Endodermal cell (in vitro differentiated cells): ENCODE results near the gene LDLRAD4. TPM values are rescaled to one million over a fixed set of nuclear protein-coding genes. Genes with fewer than 3 reads are reported as not detected.
"Not testable (repeated sequence)": the region's sequence is repeated elsewhere in the genome, so short reads cannot be mapped to it uniquely, and the experiment has no call there.

ENCODE experiments used
- DNase-seq: peaks from one replicate; pipeline ENCODE4 v3.0.0-alpha.2; 2017
- H3K27ac ChIP-seq: 2 replicates; pipeline ENCODE4 v1.5.1; 2013; ENCODE audit warnings: mild to moderate bottlenecking, low read depth, low read length, moderate library complexity
- H3K27me3 ChIP-seq: 2 replicates; pipeline ENCODE4 v1.6.1; 2013; ENCODE audit warnings: mild to moderate bottlenecking, low read length, moderate library complexity; ENCODE audit not compliant: insufficient read depth, control insufficient read depth, poor library complexity, severe bottlenecking
- H3K36me3 ChIP-seq: 2 replicates; pipeline ENCODE4 v1.7.0; 2013; ENCODE audit warnings: mild to moderate bottlenecking, low read length, moderate library complexity; ENCODE audit not compliant: control insufficient read depth, insufficient read depth
- H3K4me1 ChIP-seq: one replicate; pipeline ENCODE4 v1.7.0; 2013; ENCODE audit warnings: low read length; ENCODE audit not compliant: control insufficient read depth, insufficient read depth
- H3K4me3 ChIP-seq: 2 replicates; pipeline ENCODE4 v1.5.1; 2013; ENCODE audit warnings: mild to moderate bottlenecking, low read length, moderate library complexity
- H3K9ac ChIP-seq: 2 replicates; pipeline ENCODE4 v1.6.1; 2013; ENCODE audit warnings: mild to moderate bottlenecking, low read length, moderate library complexity; ENCODE audit not compliant: poor library complexity, severe bottlenecking; ENCODE audit errors: extremely low read depth
- H3K9me3 ChIP-seq: 2 replicates; pipeline ENCODE4 v1.6.1; 2013; ENCODE audit warnings: mild to moderate bottlenecking, low read length, moderate library complexity; ENCODE audit not compliant: control insufficient read depth
- H3K27ac Mint-ChIP-seq: 2 replicates; pipeline ENCODE4 v1.8.0; 2020; ENCODE audit warnings: mixed read lengths
- H3K27me3 Mint-ChIP-seq: 2 replicates; pipeline ENCODE4 v1.8.0; 2021; ENCODE audit warnings: mild to moderate bottlenecking, mixed read lengths; ENCODE audit not compliant: insufficient read depth
- H3K36me3 Mint-ChIP-seq: 2 replicates; pipeline ENCODE4 v1.8.0; 2020; ENCODE audit warnings: low read depth, mixed read lengths
- H3K4me1 Mint-ChIP-seq: 2 replicates; pipeline ENCODE4 v1.8.0; 2020; ENCODE audit warnings: mixed read lengths
- H3K4me3 Mint-ChIP-seq: 2 replicates; pipeline ENCODE4 v1.8.0; 2020; ENCODE audit warnings: mild to moderate bottlenecking, moderate library complexity, mixed read lengths
- H3K9me3 Mint-ChIP-seq: 2 replicates; pipeline ENCODE4 v1.8.0; 2020; ENCODE audit warnings: mild to moderate bottlenecking, mixed read lengths
- WGBS, 2 experiments: methylation state at CpG; one replicate each; pipeline versions ENCODE4 v1.1.5 to v1.1.7; 2013; ENCODE audit warnings: missing lambda C conversion rate in 2 of 2, mixed read lengths in 1 of 2; ENCODE audit not compliant: insufficient coverage in 1 of 2, insufficient read length in 1 of 2; 5-methylcytosine and 5-hydroxymethylcytosine counted together
- total RNA-seq, 2 donors: library from RNA; stranded (reverse); fragmentation: NEBNext Ultra II Directional in 1 of 2; extraction: Animal tissue kit (Norgen Biotek cat#: 25700) in 1 of 2; gene quantifications; 2 replicates in 1 of 2; 3 replicates in 1 of 2; pipeline ENCODE4 v1.2.1, GENCODE V29; 2021
- TF ChIP-seq, protein P1 (sequence below): fragments of 200-600 bp; sonication (generic); conservative IDR thresholded peaks from 2 replicates; pipeline ENCODE4 v1.5.0; 2021; ENCODE audit warnings: antibody characterized with exemption, mild to moderate bottlenecking

The LDLRAD4 gene
- total RNA-seq, 2 donors from 2014 or later, result 14.9 to 15.1 TPM

DNA sequence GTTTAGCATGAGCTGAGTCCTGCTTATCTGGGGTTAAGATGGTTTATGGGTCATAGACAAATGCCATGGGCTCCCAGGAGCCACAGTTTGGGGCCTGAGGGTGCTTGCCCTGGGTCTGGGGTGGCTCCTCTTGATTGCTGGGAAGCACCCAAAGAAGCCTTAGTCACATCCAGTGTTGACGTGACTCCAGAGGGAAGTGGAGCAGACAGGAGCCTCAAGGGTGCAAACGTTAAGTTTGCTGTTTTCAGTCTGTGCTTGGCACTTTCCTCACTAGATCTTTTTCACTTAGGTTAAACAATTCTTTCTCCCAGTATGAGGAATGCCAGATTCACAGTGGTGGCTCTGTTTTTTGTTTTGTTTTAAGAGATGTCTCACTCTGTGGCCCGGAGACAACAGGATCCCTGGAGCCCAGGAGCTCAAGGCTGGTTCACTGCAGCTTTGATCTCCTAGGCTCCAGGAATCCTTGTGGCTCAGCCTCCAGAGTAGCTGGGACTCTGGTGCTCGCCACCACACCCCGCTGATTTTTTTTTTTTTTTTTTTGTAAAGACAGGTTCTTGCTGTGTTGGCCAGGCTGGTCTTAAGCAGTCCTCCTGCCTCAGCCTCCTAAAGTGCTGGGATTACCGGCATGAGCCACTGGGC, 256.5 kb downstream of the LDLRAD4 start:
- no peak overlapping the region for H3K9ac ChIP-seq
- WGBS, 2 experiments, result 93 to 94% methylated on average over 2 to 6 of the region's 6 CpGs

DNA sequence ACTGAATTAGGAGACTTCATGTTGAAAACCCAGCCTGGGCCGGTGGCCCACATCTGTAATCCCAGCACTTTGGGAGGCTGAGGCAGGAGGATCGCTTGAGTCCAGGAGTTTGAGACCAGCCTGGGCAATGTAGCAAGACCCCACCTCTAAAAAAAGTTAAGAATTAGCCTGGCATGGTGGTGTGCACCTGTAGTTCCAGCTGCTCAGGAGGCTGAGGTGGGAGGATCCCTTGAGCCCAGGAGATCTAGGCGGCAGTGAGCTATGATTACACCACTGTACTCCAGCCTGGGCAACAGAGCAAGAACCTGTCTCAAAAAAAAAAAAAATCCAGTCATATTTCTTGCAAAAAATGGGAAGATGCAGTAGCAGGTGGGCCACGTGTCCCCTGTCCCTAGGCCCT, 257.8 kb downstream of the LDLRAD4 start:
- H3K27ac ChIP-seq, H3K9ac ChIP-seq, H3K27ac Mint-ChIP-seq, H3K36me3 Mint-ChIP-seq, H3K9me3 ChIP-seq, H3K27me3 Mint-ChIP-seq, H3K36me3 ChIP-seq, H3K4me1 ChIP-seq, H3K9me3 Mint-ChIP-seq, H3K4me3 Mint-ChIP-seq, DNase-seq, H3K27me3 ChIP-seq, H3K4me3 ChIP-seq: not testable (repeated sequence)
- 90 to 94% methylated on average over 3 to 4 of the region's 4 CpGs for WGBS, 2 experiments
- H3K4me1 Mint-ChIP-seq, result peaks cover 16% of the 10 kb centered on the region

More for the DNA sequence above, 256.5 kb downstream of the LDLRAD4 start:
- H3K4me3 Mint-ChIP-seq, result no peak overlapping the region
- no peaks in the 10 kb centered on the region for H3K27me3 ChIP-seq
- no peaks in the 10 kb centered on the region for H3K36me3 ChIP-seq
- H3K27me3 Mint-ChIP-seq, result no peaks in the 10 kb centered on the region
- H3K36me3 Mint-ChIP-seq, result no peaks in the 10 kb centered on the region
- peaks cover 21% of the 10 kb centered on the region for H3K4me1 Mint-ChIP-seq
- H3K9me3 ChIP-seq, result no peaks in the 10 kb centered on the region
- TF ChIP-seq, protein P1, sequence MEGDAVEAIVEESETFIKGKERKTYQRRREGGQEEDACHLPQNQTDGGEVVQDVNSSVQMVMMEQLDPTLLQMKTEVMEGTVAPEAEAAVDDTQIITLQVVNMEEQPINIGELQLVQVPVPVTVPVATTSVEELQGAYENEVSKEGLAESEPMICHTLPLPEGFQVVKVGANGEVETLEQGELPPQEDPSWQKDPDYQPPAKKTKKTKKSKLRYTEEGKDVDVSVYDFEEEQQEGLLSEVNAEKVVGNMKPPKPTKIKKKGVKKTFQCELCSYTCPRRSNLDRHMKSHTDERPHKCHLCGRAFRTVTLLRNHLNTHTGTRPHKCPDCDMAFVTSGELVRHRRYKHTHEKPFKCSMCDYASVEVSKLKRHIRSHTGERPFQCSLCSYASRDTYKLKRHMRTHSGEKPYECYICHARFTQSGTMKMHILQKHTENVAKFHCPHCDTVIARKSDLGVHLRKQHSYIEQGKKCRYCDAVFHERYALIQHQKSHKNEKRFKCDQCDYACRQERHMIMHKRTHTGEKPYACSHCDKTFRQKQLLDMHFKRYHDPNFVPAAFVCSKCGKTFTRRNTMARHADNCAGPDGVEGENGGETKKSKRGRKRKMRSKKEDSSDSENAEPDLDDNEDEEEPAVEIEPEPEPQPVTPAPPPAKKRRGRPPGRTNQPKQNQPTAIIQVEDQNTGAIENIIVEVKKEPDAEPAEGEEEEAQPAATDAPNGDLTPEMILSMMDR, result no peak
- H3K27ac ChIP-seq, result no peak overlapping the region
- peaks cover 6% of the 10 kb centered on the region for H3K9me3 Mint-ChIP-seq
- H3K27ac Mint-ChIP-seq, result no peak overlapping the region
- H3K4me3 ChIP-seq, result no peak overlapping the region
- no peaks in the 10 kb centered on the region for H3K4me1 ChIP-seq
- no peak for DNase-seq

DNA sequence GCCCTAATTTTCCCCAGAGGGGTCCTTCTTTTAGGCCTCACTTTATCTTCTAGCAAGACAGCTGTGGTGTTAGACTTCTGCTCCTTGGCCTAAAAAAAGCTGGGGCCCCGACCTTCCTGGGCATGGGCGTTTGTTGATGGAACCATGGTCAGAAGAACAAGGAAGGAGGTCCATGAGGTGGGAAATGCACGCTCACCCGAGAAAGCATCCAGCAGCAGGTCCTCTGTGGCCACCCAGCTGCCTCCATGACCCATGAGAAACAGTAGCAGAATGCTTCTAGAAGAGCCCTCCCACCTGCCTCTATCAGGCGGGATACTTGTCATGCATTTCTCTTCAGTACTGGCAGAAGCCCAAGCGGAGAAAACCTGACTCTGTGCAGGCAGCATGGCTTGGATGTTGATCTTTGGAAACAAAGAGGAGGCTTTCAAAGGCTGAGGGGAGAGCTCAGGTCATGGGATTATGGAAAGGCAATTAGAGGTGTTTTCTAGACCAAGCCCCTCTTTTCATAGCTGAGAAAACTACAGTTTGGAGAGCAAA, 258.7 kb downstream of the LDLRAD4 start:
- H3K9ac ChIP-seq, result no peak overlapping the region
- no peaks in the 10 kb centered on the region for H3K27me3 ChIP-seq
- Mint-ChIP-seq H3K4me3 (no peak overlapping the region), H3K27ac (no peak overlapping the region), H3K36me3 (no peaks in the 10 kb centered on the region), H3K9me3 (peaks cover 6% of the 10 kb centered on the region), H3K4me1 (peaks cover 14% of the 10 kb centered on the region), H3K27me3 (no peaks in the 10 kb centered on the region)
- H3K36me3 ChIP-seq, result no peaks in the 10 kb centered on the region
- no peak for DNase-seq
- H3K9me3 ChIP-seq, result no peaks in the 10 kb centered on the region
- WGBS, 2 experiments, result 95 to 96% methylated on average over 5 to 6 of the region's 6 CpGs
- H3K4me1 ChIP-seq, result no peaks in the 10 kb centered on the region
- no peak overlapping the region for H3K27ac ChIP-seq
- no peak overlapping the region for H3K4me3 ChIP-seq
- TF ChIP-seq, protein P1, result no peak
